Forelimb muscle (tissue), 1 donor: ENCODE data around the gene DPM3. TPM values are rescaled to one million over a fixed set of nuclear protein-coding genes. Genes with fewer than 3 reads are reported as not detected.
"Not testable (repeated sequence)": the region's sequence is repeated elsewhere in the genome, so short reads cannot be mapped to it uniquely, and the experiment has no call there.

Experiments
- DNase-seq: peaks from one replicate; pipeline ENCODE4 v3.0.0-alpha.2; 2013; ENCODE audit warnings: low read depth
- polyA plus RNA-seq: library from polyadenylated mRNA; unstranded; fragments of 120-200 nt; gene quantifications from one replicate; pipeline ENCODE4 v1.2.1, GENCODE V29; 2013; ENCODE audit not compliant: insufficient read length

The DPM3 gene, protein sequence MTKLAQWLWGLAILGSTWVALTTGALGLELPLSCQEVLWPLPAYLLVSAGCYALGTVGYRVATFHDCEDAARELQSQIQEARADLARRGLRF
- 23.9 TPM for polyA plus RNA-seq

DNA sequence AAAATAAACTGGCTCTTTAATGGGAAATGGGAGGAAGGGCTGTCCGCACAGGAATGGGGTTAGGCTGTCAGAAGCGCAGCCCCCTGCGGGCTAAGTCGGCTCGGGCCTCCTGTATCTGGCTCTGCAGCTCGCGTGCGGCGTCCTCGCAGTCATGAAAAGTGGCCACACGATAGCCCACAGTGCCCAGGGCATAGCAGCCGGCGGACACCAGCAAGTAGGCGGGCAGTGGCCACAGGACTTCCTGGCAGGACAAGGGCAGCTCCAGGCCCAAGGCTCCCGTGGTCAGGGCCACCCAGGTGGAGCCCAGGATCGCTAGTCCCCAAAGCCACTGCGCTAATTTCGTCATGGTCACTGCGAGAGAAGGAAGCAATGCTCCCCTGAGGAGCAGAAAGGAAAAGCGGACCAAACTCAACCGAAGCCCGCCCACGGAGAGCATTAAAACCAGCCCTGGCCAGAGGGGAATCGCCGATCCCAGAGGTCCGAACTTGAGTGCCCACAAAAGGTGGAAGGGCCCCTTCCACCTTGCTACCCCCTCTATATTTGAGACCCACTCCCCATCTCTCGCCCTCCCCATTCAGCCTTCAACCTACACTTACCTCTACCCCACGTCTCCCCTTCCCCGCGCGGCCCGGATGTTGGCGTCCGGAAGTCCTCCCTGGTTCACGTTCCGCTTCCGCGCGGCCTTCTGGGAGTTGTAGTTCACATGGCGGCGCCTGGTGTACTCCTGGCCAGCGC lies at the start of gene DPM3:
DPM3 (minus strand) TSS at position 637 of the 735 bp plus-strand sequence; CDS start at position 346, 291 bp downstream.
- DNase-seq, result peak; percentile 62

DNA sequence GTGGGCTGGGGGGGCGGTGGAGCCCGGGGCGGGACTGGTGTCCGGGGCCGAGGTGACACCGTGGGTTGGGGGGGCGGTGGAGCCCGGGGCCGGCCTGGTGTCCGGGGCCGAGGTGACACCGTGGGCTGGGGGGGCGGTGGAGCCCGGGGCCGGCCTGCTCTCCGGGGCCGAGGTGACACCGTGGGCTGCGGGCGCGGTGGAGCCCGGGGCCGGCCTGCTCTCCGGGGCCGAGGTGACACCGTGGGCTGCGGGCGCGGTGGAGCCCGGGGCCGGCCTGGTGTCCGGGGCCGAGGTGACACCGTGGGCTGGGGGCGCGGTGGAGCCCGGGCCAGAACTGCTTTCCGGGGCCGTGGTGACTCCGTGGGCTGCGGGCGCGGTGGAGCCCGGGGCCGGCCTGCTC lies 49.6 kb upstream of the DPM3 start:
- DNase-seq, result not testable (repeated sequence)

DNA sequence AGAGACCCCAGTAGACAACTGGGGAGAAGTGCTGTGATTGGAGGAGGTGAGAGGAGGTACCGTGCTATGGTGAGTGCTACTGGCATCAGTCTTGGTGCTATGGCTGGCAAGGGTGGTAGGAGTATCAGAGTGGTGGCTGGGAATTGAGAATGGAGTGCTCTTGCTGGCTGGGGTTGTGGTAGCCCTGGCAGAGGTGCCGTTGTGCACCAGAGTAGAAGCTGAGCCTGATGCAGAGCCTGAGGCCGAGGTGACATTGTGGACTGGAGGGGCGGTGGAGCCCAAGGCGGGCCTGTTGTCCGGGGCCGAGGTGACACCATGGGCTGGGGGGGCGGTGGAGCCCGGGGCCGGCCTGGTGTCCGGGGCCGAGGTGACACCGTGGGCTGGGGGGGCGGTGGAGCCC lies 47.9 kb upstream of the DPM3 start:
- no peak for DNase-seq

DNA sequence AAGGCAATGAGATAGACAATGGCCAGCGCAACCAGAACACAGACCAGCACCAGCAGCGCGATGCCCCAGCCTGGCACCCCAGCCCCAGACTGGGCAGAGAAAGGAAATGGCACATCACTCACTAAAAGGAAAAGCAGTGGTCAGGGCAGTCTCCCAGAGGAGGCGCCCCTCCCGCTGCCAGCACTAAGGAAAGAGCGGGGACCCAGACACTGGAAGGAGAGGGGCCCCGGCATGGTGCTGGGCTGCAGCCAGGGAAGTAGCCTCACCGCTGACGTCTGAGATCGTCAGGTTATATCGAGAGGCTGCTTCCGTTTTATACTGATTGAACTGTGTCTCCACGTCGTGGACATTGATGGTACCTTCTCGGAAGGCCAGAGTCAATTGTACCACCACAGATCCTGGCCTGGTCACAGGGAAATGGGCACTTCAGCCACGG lies 47.1 kb upstream of the DPM3 start:
- no peak for DNase-seq

DNA sequence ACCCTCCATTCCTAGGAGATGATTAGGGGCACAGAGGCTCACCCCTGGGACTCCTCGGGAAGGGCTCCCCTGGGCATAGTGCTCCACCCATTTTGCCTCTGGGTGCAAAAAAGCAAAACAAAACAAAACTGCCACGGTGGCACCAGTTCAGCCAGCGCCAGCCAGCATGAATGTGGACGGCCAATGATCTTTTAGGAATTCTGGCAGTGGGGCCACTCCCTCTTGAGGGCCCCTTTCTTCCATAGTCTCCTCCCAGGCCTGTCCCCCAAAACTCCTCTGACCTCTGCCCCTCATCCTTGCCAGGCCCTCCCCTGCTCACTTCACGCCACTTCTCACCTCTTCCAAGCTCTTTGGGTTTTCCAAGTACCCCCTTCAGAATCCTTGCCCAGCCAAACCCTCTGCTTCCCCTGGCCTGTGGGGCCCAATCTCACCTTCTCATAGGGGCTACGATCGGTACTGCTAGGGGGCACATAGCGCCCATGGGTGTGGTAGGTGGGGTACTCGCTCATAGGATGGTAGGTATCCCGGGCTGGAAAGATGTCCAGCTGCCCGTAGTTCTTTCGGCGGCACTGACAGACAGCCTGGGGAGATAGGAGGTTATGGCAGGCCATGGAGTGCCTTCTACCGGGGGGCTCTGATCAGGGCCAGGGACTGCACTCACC lies 46.6 kb upstream of the DPM3 start:
- no peak for DNase-seq

DNA sequence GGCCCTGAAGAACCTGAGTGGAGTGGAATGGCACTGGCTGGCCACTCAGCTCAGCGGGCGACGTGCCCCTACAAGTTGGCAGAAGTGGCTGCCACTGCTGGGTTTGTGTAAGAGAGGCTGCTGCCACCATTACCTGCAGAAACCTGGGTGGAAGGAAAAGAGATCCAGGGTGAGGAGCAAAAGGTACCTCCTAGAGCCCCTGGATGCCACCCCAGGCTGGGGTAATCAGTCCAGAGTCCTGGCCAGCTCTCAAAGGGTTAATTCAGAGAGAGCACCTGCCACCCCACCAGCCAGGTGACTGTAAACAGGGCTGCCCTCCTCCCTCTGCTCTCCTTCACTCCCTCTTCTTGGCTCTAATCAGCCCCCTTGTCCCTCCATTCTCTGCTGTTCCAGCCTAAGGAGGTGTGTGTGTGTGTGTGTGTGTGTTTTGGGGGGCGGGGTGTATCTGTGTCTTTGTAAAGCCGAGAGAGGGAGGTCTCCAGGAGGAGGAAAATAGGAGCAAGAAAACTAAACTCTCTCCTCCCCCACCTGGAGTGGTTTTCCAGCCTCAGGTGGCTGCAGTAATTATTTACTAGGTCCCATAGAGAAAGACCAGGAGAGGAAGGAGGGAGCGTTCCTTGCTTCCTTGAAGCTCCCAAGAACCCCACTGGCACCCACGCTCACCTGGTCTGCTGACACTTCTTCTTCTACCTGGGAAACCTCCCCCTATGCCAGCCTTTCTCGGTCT lies 45.9 kb upstream of the DPM3 start:
- no peak for DNase-seq

DNA sequence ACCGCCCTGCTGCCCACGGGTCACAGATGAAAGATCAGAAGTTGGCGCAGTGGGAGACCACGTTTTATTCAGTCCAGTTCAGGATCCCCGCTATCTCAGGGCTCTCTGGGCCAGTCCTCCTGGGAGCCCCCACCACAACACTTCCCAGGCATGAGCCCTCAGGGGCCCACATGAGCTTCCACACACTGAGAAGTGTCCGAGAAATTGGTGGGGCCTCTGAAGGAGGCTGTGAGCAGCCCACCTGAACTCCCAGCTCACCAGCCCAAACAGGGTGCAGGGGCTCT lies 45.4 kb upstream of the DPM3 start:
- no peak for DNase-seq

DNA sequence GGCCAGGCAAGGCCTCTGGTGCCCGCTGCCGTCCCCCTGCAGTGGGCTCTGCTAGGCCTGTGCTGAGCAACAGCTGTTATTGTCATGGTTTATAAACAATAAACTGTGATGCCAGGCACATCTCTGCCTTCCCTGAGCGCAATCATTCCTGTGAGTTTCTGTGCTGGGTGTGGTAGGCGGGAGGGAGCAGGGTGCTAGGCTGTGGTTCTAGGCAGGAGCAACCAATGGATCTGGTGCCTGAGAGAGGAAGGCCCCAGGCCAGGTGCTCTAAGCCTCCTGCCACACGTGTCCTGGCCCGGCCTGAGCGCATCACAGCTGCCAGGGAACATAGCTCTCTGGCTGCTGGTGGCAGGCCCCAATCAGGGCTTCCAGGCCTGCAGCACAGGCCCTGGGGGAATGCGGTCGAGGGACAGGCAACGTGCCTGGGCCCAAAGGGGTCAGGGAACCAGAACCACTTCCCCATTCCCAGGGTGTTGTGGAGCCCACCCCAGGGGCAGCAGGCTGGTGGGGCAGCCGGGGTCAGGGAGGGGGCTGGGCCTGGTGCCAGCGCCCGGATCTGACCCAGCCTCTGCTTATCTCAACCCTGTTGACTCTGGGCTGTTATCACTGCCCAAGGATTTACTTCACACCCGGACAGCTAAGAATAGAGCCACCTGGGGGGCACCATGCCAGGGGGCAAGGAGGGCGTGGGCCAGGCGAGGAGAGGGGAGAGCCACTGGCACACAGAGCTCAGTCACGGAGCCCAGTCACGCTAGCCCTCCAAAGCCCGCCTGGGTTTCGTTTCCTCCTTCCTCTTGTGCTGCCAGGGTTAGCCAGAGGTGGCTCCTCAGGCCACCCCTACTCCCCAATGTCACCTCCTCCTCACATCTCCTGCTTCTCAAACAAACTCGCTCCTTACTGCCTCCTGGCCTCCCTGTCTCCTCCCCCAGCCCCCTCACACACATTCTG lies 44.8 kb upstream of the DPM3 start:
- DNase-seq, result no peak

DNA sequence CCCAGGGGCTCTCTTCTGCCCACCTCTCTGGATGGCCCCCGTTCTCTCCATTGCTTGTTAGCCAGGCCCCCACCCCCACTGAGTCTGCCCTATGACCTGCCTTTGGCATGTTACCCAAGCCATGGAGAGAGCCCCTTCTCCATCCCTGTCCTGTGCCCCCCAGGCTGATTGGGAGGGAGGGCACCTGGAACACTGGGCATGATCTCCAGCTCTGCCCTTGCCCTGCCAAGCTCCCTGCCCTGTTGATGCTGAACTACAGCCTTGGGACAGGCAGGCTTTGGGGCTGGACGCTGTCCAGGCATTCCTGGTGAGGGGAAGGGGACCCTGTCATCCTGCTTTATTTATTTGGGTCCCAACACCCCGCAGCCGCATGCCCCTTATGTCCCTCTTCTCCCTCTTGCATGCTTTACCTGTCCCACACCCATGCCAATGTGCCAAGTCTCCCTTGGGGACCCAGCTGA lies 44.0 kb upstream of the DPM3 start:
- DNase-seq, result no peak

DNA sequence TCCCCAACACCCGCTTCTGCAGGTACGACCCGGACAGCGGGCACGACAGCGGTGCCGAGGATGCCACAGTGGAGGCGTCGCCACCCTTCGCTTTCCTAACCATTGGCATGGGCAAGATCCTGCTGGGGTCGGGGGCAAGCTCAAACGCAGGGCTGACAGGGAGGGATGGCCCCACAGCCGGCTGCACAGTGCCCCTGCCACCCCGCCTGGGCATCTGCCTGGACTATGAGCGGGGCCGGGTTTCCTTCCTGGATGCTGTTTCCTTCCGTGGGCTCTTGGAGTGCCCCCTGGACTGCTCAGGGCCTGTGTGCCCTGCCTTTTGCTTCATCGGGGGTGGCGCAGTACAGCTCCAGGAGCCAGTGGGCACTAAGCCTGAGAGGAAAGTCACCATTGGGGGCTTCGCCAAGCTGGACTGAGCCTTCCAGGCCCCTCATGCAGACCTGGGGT lies 43.5 kb upstream of the DPM3 start:
- DNase-seq, result no peak

DNA sequence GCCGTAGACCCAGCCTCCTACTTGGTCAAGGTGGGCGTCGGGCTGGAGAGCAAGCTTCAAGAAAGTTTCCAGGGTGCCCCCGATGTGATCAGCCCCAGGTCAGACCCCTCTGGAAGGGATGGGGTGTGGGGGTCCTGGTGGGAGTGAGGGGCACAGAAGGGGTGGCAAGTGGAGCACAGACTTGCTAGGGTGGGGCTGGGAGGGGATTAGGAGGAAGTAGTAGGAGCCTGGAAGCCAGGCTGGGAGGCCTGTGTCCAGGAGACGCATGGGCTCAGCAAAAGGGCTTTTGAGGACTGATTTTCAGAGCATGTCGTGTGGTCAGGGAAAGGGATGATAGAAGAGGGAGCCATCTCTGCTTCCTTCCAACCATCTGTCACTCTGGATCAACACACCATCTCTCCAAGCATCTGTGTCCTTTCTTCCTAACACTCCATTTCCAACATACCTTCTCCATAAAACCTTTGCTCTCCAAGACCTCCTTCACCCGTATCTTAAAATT lies 41.8 kb upstream of the DPM3 start:
- DNase-seq, result no peak

DNA sequence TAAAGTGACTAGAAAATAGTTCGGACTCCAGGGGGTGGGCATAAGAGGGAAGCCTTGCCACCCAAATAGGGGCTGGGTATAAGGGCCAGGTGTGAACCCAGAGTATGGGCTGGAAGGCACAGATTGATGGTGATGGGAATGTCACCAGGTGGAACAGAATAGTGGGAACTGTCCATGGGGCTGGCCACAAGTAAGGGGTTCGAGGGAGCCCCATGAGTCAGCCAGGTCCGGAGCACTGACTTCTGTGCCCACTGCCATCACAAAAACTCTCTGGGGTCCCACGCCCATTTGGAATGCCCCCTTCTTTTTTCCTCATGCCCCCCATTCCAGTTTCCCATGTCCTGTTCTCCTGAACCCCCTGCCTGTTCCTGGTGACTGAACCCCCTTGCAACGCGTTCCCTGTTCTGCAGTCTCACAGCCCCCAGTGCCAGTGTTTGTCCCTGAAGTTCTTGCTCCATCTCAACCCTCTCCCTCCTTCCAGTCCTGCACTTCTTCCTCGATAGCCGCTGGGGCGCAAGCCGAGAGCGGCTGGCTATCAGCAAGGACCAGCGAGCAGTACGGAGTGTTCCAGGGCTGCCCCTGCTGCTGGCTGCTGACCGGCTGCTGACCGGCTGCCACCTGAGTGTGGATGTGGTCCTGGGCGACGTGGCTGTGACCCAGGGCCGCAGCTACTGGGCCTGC lies 41.2 kb upstream of the DPM3 start:
- DNase-seq, result no peak

DNA sequence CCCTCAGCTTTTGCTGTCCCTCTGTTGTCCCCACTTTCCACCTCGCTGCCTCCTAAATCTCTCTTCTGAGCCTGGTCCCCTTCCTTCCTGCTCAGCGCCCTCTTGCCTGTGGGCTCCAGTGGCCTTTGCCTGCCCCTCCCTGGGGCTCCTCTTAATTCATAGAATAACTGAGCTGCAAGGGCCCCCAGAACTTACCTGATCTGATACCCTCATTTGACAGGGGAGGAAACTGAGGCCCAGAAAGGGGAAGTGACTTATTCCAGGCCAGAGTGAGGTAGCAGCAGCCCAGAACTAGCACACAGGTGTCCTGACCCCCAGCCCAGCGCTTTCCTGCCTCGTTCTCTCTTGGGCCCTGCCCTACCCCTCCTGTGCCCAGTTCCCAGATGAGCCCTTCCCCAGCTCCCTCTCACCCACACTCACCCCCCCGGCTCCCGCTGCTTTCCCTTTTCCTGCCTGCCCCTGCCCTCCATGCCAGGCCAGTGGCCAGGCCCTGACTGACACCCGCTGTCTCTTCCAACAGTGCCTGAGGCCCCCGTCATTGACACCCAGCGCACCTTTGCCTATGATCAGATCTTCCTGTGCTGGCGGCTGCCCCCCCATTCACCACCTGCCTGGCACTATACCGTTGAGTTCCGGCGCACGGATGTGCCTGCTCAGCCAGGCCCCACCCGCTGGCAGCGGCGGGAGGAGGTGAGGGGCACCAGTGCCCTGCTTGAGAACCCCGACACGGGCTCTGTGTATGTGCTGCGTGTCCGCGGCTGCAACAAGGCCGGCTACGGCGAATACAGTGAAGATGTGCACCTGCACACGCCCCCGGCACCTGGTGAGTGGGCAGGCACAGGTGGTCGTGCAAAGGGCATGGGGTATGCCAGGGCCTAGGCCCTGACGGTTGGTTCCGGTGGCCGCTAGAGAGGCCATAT lies 39.0 kb upstream of the DPM3 start:
- no peak for DNase-seq

DNA sequence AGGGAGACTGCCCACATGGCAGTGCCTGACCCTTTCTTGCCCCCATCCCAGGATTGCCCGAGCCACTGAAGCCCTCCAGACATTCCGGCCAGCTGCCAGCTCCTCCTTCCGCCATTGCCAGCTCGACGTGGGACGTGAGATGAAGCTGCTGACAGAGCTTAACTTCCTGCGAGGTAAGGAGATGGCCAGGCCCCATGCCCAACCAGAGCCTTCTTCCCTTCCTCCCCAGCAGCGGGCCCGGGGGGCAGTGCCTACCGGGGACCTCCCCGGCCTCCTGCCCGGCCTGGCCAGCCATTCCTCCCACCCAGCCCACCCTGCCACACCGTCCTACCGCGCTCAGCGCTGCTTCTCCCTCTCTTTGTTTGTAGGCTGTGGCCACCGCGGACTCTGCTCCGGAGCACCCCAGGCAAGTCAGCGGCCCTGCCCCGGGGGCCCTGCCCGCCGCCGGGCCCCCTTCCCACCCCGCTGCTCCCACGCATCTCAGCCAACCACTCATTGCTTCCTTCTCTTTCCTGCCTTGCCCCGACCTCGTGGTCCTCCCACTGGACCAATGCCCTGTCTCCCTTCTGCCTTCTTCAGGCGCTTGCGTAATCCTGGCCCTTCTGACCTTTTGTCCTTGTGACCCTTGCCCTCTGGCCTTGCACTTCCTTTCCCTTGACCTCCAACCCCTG lies 38.2 kb upstream of the DPM3 start:
- no peak for DNase-seq

DNA sequence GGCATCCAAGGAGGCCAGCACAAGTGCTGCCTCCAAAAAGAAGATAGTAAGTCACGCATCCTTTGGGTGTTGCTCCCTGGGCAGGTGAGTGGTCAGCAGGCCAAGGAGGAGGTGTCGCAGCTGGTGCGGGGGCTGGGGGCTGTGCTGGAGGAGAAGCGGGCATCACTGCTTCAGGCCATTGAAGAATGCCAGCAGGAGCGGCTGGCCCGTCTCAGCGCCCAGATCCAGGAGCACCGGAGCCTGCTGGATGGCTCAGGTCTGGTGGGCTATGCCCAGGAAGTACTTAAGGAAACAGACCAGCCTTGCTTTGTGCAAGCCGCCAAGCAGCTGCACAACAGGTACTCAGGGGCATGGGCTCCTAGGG lies 37.6 kb upstream of the DPM3 start:
- no peak for DNase-seq

DNA sequence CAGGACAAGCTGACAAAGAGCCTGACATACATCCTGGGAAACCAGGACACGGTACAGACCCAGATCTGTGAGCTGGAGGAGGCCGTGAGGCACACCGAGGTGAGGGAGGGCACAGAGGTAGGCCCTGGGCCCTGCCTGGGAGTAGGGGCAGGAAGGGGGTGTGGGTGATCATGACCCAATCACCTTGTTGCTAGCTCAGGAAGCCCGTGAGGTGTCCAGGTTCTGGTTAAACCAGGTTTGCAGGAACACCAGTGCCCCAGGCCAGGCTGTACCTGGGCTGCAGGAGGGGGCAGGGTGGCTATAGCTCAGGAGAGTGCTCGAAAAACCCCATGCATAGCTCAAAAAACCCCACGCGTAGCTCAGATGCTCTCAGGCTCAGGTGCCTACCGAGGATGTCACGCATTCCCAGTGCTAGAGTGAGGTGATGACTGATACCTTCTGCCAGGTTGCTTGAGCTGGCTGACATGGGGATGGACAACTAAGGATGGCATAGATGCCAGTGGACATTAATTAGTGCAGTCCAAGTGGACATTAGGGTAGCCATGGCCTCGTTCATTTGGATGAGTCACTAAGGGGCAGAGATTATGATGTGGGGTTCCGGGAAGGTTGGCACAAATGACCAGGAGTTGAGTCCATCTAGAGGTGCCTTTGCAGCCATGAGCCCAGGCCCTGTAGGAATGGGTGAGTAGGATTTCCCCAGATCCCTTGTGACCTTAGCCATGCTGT lies 37.0 kb upstream of the DPM3 start:
- no peak for DNase-seq

DNA sequence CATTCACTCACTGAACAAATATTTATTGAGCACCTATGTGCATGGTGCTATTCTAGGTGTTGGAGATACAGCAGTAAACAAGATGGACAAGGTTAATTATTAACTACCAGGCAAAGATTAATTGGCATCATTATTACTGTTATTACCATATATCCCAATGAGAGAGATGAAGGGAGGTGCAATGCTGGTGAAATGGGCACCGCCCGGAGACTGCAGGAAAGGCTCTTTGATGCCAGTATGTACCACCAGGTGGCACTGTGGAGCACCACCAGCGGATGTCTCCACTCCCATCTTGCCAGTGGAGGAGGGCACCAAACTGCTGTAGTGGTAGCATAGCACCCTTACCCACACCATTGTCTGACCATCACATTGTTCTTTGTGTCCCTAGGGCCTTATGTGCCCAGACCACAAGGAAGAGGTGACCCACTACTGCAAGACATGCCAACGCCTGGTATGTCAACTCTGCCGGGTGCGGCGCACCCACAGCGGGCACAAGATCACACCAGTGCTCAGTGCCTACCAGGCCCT lies 36.3 kb upstream of the DPM3 start:
- DNase-seq, result no peak

DNA sequence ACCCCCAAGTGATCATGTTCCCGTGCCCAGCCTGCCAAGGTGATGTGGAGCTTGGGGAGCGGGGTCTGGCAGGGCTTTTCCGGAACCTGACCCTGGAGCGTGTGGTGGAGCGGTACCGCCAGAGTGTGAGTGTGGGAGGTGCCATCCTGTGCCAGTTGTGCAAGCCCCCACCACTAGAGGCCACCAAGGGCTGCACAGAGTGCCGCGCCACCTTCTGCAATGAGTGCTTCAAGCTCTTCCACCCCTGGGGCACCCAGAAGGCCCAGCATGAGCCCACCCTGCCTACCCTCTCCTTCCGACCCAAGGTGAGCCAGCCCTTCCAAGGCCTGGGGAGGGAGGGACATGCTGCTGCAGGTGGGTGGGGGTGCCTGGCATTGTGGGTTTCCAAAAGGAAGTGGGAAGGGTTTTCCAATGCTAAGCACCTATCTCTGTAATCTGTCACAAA lies 35.6 kb upstream of the DPM3 start:
- DNase-seq, result no peak
